ENCODE results near the gene SERPINE1.

DNA sequence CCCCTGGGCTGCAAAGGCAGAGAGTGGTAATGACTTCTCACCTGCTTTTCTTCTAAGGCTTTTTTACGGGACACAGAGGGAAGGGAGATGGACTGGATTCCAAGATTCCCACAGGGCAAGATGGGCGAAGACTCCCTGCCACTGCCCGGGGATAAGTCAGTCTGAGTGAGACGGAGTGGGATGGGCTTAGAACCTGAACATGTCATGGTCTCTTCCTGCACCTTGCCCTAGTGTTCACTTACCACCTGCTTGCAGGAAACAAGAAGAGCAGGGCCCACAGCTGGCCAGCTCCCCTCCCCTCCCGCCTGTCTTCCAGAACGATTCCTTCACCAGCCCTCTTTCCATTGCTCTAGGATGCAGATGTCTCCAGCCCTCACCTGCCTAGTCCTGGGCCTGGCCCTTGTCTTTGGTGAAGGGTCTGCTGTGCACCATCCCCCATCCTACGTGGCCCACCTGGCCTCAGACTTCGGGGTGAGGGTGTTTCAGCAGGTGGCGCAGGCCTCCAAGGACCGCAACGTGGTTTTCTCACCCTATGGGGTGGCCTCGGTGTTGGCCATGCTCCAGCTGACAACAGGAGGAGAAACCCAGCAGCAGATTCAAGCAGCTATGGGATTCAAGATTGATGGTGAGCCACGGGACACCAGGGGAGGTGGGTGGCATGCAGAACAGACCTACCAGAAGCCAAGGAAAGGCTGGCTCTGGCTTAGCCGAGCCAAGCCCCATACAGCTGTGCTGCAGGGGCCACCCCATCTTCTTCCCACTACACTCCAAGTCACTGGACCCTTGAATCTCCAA, 1.3 kb downstream of the SERPINE1 start:
- TF ChIP-seq POLR2A (IDR thresholded peaks at IDR 0.05; ENCODE audit: low read length) (peak; percentile 33), GATA1 (IDR thresholded peaks at IDR 0.05; ENCODE audit: low read depth, low read length) (no peak)
